Mesendoderm (in vitro differentiated cells): ENCODE measurements around the gene KRT80.

Experiments
- DNase-seq: peaks from one replicate; pipeline ENCODE4 v3.0.0; 2013
- H2AK5ac ChIP-seq: 2 replicates; pipeline ENCODE4 v1.6.1; 2013; ENCODE audit warnings: low read length, inconsistent platforms
- H2BK120ac ChIP-seq: 2 replicates; pipeline ENCODE4 v1.6.1; 2013; ENCODE audit warnings: low read depth, mild to moderate bottlenecking, low read length, moderate library complexity, mixed read lengths
- H2BK15ac ChIP-seq: replicated peaks from 2 replicates; pipeline ENCODE4 v1.6.1; 2013; ENCODE audit warnings: low read depth, mild to moderate bottlenecking, moderate library complexity
- H2BK5ac ChIP-seq: 2 replicates; pipeline ENCODE4 v1.6.1; 2013; ENCODE audit warnings: low read length, inconsistent platforms
- H3K18ac ChIP-seq: 2 replicates; pipeline ENCODE4 v1.6.1; 2013; ENCODE audit warnings: mild to moderate bottlenecking, low read length, mixed read lengths
- H3K23ac ChIP-seq: one replicate; pipeline ENCODE4 v1.6.1; 2013; ENCODE audit warnings: low read length
- H3K27ac ChIP-seq: 2 replicates; pipeline ENCODE4 v1.5.1; 2013; ENCODE audit warnings: low read depth, mild to moderate bottlenecking, inconsistent platforms, low read length, moderate library complexity
- H3K27me3 ChIP-seq: 2 replicates; pipeline ENCODE4 v1.6.1; 2013; ENCODE audit warnings: low read length, control low read depth, mild to moderate bottlenecking, inconsistent platforms; ENCODE audit not compliant: insufficient read depth, poor library complexity
- H3K36me3 ChIP-seq: 2 replicates; pipeline ENCODE4 v1.6.1; 2013; ENCODE audit warnings: low read length, inconsistent platforms; ENCODE audit not compliant: control insufficient read depth, insufficient read depth
- H3K4ac ChIP-seq: one replicate; pipeline ENCODE4 v1.6.1; 2013; ENCODE audit warnings: low read depth, mild to moderate bottlenecking, low read length, moderate library complexity
- H3K4me1 ChIP-seq: 2 replicates; pipeline ENCODE4 v1.6.1; 2013; ENCODE audit warnings: low read depth, low read length, inconsistent platforms; ENCODE audit not compliant: control insufficient read depth
- H3K4me2 ChIP-seq: 2 replicates; pipeline ENCODE4 v1.6.1; 2013; ENCODE audit warnings: low read length
- H3K4me3 ChIP-seq: 2 replicates; pipeline ENCODE4 v1.5.1; 2013; ENCODE audit warnings: mild to moderate bottlenecking, low read length
- H3K56ac ChIP-seq: one replicate; pipeline ENCODE4 v1.6.1; 2013; ENCODE audit warnings: low read length
- H3K79me1 ChIP-seq: 2 replicates; pipeline ENCODE4 v1.6.1; 2013; ENCODE audit warnings: low read length, inconsistent platforms
- H3K79me2 ChIP-seq: 2 replicates; pipeline ENCODE4 v1.6.1; 2013; ENCODE audit warnings: mild to moderate bottlenecking, low read length; ENCODE audit not compliant: control insufficient read depth, insufficient read depth
- H3K9ac ChIP-seq: 2 replicates; pipeline ENCODE4 v1.6.1; 2013; ENCODE audit warnings: low read length, inconsistent platforms
- H4K5ac ChIP-seq: one replicate; pipeline ENCODE4 v1.6.1; 2013; ENCODE audit warnings: low read length
- H4K8ac ChIP-seq: one replicate; pipeline ENCODE4 v1.6.1; 2013; ENCODE audit warnings: low read depth, mild to moderate bottlenecking, control low read depth, low read length, moderate library complexity
- WGBS: extraction: QIAGEN DNeasy Blood & Tissue Kit; methylation state at CpG from one replicate; pipeline ENCODE4 v1.1.7; 2013; ENCODE audit warnings: low lambda C conversion rate, missing lambda C conversion rate; ENCODE audit not compliant: insufficient coverage; ENCODE audit errors: extremely low coverage; 5-methylcytosine and 5-hydroxymethylcytosine counted together

The KRT80 gene

DNA sequence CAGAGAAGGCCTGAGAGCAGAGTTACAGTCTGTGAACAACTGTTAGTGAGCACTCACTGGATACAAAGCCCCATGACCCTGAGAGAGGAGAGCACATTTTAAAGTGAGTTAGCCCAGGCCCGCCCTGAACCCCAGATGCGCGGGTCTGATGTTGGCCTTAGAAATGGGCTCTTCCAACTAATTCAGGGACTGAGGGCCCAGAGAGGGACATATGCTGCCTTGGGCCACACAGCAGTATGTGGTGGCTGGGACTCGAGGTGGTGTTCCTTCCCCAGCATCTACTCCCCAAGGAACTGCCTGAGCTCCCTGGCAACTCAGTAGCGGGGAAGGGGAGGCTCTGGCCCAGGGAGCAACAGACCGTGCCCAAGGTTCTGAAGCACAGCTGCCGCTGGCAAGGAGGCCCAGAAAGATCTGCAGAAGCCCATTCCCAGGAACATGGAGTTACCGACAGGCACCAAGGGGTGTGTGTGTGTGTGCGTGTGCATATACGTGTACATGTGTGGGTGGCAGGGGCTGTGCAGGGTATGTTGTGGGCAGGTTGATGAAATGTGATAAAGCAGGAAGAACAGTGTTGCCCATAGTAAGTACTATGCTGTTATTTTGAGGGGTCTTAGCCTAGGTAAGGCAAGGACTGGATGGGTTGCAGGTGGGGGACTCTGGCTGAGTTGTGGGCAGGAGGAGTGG lies 40.5 kb downstream of the KRT80 start:
- no CpG with 5 or more reads among the region's 10 CpGs for WGBS
- Histone ChIP-seq H3K56ac (no peak overlapping the region), H3K27me3 (no peaks in the 10 kb centered on the region), H3K4ac (no peak overlapping the region), H3K79me2 (no peaks in the 10 kb centered on the region), H3K36me3 (no peaks in the 10 kb centered on the region), H4K5ac (no peak overlapping the region), H2BK120ac (no peak overlapping the region), H4K8ac (no peak overlapping the region), H2BK15ac (no peak overlapping the region), H3K4me2 (no peak overlapping the region), H3K4me3 (no peak overlapping the region), H3K23ac (no peak overlapping the region), H3K18ac (no peak overlapping the region), H2AK5ac (no peak overlapping the region), H3K4me1 (no peaks in the 10 kb centered on the region), H2BK5ac (no peak overlapping the region), H3K27ac (no peak overlapping the region), H3K79me1 (no peaks in the 10 kb centered on the region), H3K9ac (no peak overlapping the region)
- no peak for DNase-seq

- Histone ChIP-seq H3K79me1 (no peaks in the 10 kb centered on the region), H3K4ac (no peak overlapping the region), H3K27me3 (no peaks in the 10 kb centered on the region), H3K18ac (no peak overlapping the region), H2BK5ac (no peak overlapping the region), H3K9ac (no peak overlapping the region), H3K79me2 (no peaks in the 10 kb centered on the region), H4K8ac (no peak overlapping the region), H3K4me3 (no peak overlapping the region), H3K27ac (no peak overlapping the region), H3K23ac (peak overlapping the region; percentile 45), H2BK15ac (no peak overlapping the region), H2BK120ac (no peak overlapping the region), H2AK5ac (no peak overlapping the region), H4K5ac (no peak overlapping the region), H3K56ac (peak overlapping the region; percentile 53), H3K4me1 (peaks cover 2% of the 10 kb centered on the region), H3K4me2 (no peak overlapping the region), H3K36me3 (no peaks in the 10 kb centered on the region)
- DNase-seq = peak; percentile 69
- WGBS = no CpG with 5 or more reads among the region's 5 CpGs
Measured at GRCh38 chr12:52149651-52150241, 42.1 kb downstream of the KRT80 start.

DNA sequence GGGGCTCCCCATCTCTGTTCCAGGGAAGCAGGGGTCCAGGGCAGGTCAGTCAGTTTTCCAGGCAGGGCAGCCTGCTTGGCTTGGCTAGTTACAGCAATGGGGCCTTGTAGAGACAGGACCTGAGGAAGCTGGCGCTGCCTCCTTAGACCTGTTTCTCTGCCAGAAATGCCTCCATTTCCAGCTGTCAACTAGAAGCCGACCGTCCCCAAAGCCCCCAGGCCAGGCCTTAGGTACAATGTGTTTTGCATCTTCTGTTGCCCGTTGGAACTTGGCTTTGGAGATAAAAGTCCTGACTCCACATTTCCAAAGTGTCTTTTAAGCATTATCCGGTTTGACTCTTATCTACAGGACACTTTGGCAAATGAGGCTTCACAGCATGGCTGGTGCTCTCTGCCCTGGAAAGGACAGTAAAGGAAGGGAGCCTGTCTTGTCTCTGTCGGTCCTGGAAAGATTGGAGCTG lies 42.6 kb downstream of the KRT80 start:
- Histone ChIP-seq H3K4me1 (peaks cover 2% of the 10 kb centered on the region), H3K56ac (peak overlapping the region; percentile 43), H3K4ac (no peak overlapping the region), H3K36me3 (no peaks in the 10 kb centered on the region), H3K4me2 (no peak overlapping the region), H2BK5ac (no peak overlapping the region), H3K27ac (no peak overlapping the region), H2BK15ac (no peak overlapping the region), H4K5ac (no peak overlapping the region), H3K27me3 (no peaks in the 10 kb centered on the region), H3K9ac (peak overlapping the region; percentile 16), H3K4me3 (no peak overlapping the region), H4K8ac (no peak overlapping the region), H3K18ac (no peak overlapping the region), H3K79me1 (no peaks in the 10 kb centered on the region), H2BK120ac (no peak overlapping the region), H3K79me2 (no peaks in the 10 kb centered on the region), H2AK5ac (no peak overlapping the region), H3K23ac (no peak overlapping the region)
- no CpG with 5 or more reads among the region's 6 CpGs for WGBS
- peak; percentile 52 for DNase-seq

- Histone ChIP-seq H2BK5ac (no peak overlapping the region), H2AK5ac (no peak overlapping the region), H3K79me1 (no peaks in the 10 kb centered on the region), H3K27ac (no peak overlapping the region), H2BK120ac (no peak overlapping the region), H2BK15ac (no peak overlapping the region), H4K5ac (no peak overlapping the region), H3K9ac (peak overlapping the region; percentile 45), H3K4me3 (no peak overlapping the region), H3K79me2 (no peaks in the 10 kb centered on the region), H4K8ac (no peak overlapping the region), H3K4ac (peak overlapping the region; percentile 42), H3K23ac (no peak overlapping the region), H3K27me3 (no peaks in the 10 kb centered on the region), H3K4me2 (no peak overlapping the region), H3K36me3 (no peaks in the 10 kb centered on the region), H3K56ac (peak overlapping the region; percentile 51), H3K4me1 (peaks cover 2% of the 10 kb centered on the region), H3K18ac (peak overlapping the region; percentile 7)
- WGBS = no CpG with 5 or more reads among the region's 14 CpGs
- no peak for DNase-seq
Measured at GRCh38 chr12:52148464-52149181, 43.2 kb downstream of the KRT80 start.

DNA sequence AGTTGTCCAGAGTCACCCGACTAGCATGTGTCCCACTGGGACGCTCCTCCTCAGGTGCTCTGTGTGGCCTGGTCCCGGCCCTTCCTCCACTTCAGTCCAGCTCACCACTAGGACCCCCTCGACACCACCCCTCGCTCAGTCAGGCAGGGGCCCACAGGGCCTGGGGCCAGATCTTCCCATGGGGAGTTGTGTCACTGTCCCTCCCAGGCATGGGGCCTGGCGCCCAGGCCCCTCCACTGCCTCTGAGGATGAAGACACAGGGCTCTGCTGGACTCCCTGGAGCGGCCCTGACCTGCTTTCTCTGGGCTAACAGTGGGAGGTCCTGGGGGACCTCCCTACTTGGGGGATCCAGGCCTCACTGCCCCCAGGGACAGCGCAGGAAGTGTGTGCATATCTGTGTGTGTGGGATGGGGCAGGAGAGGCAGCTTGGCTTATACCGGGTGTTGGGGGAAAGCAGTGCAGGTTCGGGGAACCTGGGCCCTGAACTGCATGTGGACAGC lies 43.8 kb downstream of the KRT80 start:
- WGBS = no CpG with 5 or more reads among the region's 10 CpGs
- Histone ChIP-seq H3K18ac (peak overlapping the region; percentile 7), H3K9ac (peak overlapping the region; percentile 45), H2BK15ac (no peak overlapping the region), H3K23ac (no peak overlapping the region), H4K5ac (no peak overlapping the region), H3K4me3 (no peak overlapping the region), H3K36me3 (no peaks in the 10 kb centered on the region), H3K79me2 (no peaks in the 10 kb centered on the region), H4K8ac (no peak overlapping the region), H3K56ac (peak overlapping the region; percentile 34), H3K4me1 (peaks cover 2% of the 10 kb centered on the region), H2AK5ac (no peak overlapping the region), H3K27me3 (no peaks in the 10 kb centered on the region), H3K4ac (peak overlapping the region; percentile 42), H3K79me1 (no peaks in the 10 kb centered on the region), H2BK120ac (no peak overlapping the region), H3K4me2 (no peak overlapping the region), H2BK5ac (no peak overlapping the region), H3K27ac (no peak overlapping the region)
- DNase-seq = no peak
